Measurements from ENCODE around the gene LRRC66. TPM values are rescaled to one million over a fixed set of nuclear protein-coding genes. Genes with fewer than 3 reads are reported as not detected.

LRRC66 gene
- polyA plus RNA-seq, 1 donor (not counting 4 experiments of a cell fraction or from before 2014, with no cell fraction given), result 0.28 TPM

DNA sequence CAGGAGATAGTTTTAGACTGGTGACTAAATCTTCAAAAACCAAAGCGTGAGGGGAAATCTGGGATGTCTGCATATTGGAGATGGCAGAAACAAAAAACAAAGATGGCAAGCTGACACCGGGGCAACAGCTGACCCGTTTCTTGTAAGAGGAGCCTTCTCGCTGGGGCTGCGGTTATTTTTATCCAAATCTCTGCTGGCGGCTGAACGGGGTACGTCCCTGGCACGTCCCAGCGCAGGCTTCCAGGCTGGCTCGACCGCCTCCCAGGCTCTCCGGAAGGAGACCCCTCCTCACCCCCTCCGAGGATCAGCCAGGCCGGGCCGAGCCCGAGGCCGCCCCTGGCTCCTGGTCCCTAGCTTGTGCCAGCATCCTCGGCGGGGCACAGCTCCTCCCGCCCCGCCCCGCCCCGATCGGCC lies 17.5 kb upstream of the LRRC66 start:
- Histone ChIP-seq H3K4me2 (ENCODE audit: control insufficient read depth, extremely low read depth, insufficient read depth, low read depth, low read length) (peak overlapping the region; percentile 86), H3K36me3 (ENCODE audit: control insufficient read depth in 2 of 2, extremely low read depth in 1 of 2, insufficient read depth in 2 of 2, low read length in 2 of 2) (no peaks in the 10 kb centered on the region), H4K20me1 (ENCODE audit: control insufficient read depth, extremely low read depth, insufficient read depth, low read length) (no peaks in the 10 kb centered on the region), H3K9me3 (ENCODE audit: control insufficient read depth, low read depth, low read length) (no peaks in the 10 kb centered on the region), H3K27me3 (ENCODE audit: control insufficient read depth, extremely low read depth, insufficient read depth, low read length) (no peaks in the 10 kb centered on the region), H3K4me1 (ENCODE audit: control insufficient read depth, extremely low read depth, insufficient read depth, low read length) (peaks cover 8% of the 10 kb centered on the region), H3K4me3 (ENCODE audit: control insufficient read depth in 2 of 3, extremely low read depth in 1 of 3, insufficient read depth in 2 of 3, low read depth in 1 of 3, low read length in 3 of 3) (peak overlapping the region; percentile 73 to 83 (median 79)), H2AFZ (ENCODE audit: control insufficient read depth, low read length) (peak overlapping the region; percentile 90), H3K9me1 (ENCODE audit: control insufficient read depth, extremely low read depth, insufficient read depth, low read length) (no peaks in the 10 kb centered on the region), H3K27ac (ENCODE audit: control insufficient read depth, insufficient read depth, low read length) (peak overlapping the region; percentile 16), H3K79me2 (ENCODE audit: control insufficient read depth, insufficient read depth, low read length) (peaks cover 20% of the 10 kb centered on the region), H3K9ac (ENCODE audit: control insufficient read depth, extremely low read depth, insufficient read depth, low read length) (peak overlapping the region; percentile 70)
- DNase-seq (ENCODE audit: low read depth, low spot score), result no peak
- no peak for TF ChIP-seq EZH2 (IDR thresholded peaks at IDR 0.05; ENCODE audit: low read length)
- TF ChIP-seq, protein P1, sequence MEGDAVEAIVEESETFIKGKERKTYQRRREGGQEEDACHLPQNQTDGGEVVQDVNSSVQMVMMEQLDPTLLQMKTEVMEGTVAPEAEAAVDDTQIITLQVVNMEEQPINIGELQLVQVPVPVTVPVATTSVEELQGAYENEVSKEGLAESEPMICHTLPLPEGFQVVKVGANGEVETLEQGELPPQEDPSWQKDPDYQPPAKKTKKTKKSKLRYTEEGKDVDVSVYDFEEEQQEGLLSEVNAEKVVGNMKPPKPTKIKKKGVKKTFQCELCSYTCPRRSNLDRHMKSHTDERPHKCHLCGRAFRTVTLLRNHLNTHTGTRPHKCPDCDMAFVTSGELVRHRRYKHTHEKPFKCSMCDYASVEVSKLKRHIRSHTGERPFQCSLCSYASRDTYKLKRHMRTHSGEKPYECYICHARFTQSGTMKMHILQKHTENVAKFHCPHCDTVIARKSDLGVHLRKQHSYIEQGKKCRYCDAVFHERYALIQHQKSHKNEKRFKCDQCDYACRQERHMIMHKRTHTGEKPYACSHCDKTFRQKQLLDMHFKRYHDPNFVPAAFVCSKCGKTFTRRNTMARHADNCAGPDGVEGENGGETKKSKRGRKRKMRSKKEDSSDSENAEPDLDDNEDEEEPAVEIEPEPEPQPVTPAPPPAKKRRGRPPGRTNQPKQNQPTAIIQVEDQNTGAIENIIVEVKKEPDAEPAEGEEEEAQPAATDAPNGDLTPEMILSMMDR (optimal IDR thresholded peaks at IDR 0.05 in 1 of 3, IDR thresholded peaks at IDR 0.05 in 1 of 3, conservative IDR thresholded peaks at IDR 0.05 in 1 of 3; ENCODE audit: extremely low read depth in 1 of 3, insufficient read depth in 2 of 3, low read length in 3 of 3), result no peak
- FAIRE-seq, result no peak
- dilution Hi-C loops (cut with MboI; ENCODE audit: extremely low pct_ligation_motif_present, low sequenced_read_pairs), result no loop called here

DNA sequence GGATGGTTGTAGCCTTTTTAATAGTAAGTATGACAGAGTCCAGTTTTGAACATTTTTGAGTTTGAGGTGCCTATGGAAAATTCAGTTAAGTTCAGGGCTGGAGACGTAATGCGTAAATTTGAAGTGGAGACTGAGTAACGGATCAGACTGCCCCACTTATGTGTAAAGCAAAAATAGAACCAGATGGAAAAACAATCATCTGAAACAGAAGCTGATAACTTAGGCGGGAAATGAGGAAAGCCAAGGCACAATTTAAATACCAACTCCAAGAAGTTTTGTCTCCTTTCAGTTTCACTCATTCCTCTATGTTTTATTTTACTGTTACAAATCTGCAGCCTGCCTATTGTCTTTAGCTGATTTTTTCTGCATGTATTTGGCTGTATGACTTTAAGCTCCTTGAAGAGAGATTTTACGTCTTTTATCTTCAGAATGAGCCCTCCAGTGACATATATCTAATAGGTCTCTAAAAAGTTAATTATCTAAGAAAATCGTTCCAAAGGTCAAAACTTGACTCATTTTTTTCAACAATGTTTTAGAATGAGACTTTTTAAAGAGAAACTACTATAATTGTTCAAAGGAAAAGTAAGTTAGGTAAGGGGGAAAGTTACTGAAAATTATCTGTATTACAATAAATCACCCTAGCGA lies 16.8 kb upstream of the LRRC66 start:
- H3K79me2 ChIP-seq (ENCODE audit: control insufficient read depth, insufficient read depth, low read length), result peaks cover 20% of the 10 kb centered on the region
- no peaks in the 10 kb centered on the region for H3K36me3 ChIP-seq (ENCODE audit: control insufficient read depth in 2 of 2, extremely low read depth in 1 of 2, insufficient read depth in 2 of 2, low read length in 2 of 2)
- H2AFZ ChIP-seq (ENCODE audit: control insufficient read depth, low read length), result no peak overlapping the region
- no peaks in the 10 kb centered on the region for H4K20me1 ChIP-seq (ENCODE audit: control insufficient read depth, extremely low read depth, insufficient read depth, low read length)
- H3K4me3 ChIP-seq (ENCODE audit: control insufficient read depth in 2 of 3, extremely low read depth in 1 of 3, insufficient read depth in 2 of 3, low read depth in 1 of 3, low read length in 3 of 3), result peak overlapping the region; percentile 73 to 83 (median 79)
- H3K9me3 ChIP-seq (ENCODE audit: control insufficient read depth, low read depth, low read length), result no peaks in the 10 kb centered on the region
- FAIRE-seq, result no peak
- dilution Hi-C loops (cut with MboI; ENCODE audit: extremely low pct_ligation_motif_present, low sequenced_read_pairs), result no loop called here
- no peaks in the 10 kb centered on the region for H3K27me3 ChIP-seq (ENCODE audit: control insufficient read depth, extremely low read depth, insufficient read depth, low read length)
- no peak for DNase-seq (ENCODE audit: low read depth, low spot score)
- H3K4me1 ChIP-seq (ENCODE audit: control insufficient read depth, extremely low read depth, insufficient read depth, low read length), result peaks cover 8% of the 10 kb centered on the region
- H3K9me1 ChIP-seq (ENCODE audit: control insufficient read depth, extremely low read depth, insufficient read depth, low read length), result no peaks in the 10 kb centered on the region
- TF ChIP-seq EZH2 (IDR thresholded peaks at IDR 0.05; ENCODE audit: low read length), result no peak
- TF ChIP-seq, protein P1 (optimal IDR thresholded peaks at IDR 0.05 in 1 of 3, IDR thresholded peaks at IDR 0.05 in 1 of 3, conservative IDR thresholded peaks at IDR 0.05 in 1 of 3; ENCODE audit: extremely low read depth in 1 of 3, insufficient read depth in 2 of 3, low read length in 3 of 3), result no peak
- H3K27ac ChIP-seq (ENCODE audit: control insufficient read depth, insufficient read depth, low read length), result no peak overlapping the region
- peak overlapping the region; percentile 86 for H3K4me2 ChIP-seq (ENCODE audit: control insufficient read depth, extremely low read depth, insufficient read depth, low read depth, low read length)
- H3K9ac ChIP-seq (ENCODE audit: control insufficient read depth, extremely low read depth, insufficient read depth, low read length), result no peak overlapping the region

All from keratinocyte (primary cell).